Glomerular endothelial cell (primary cell): ENCODE data around the gene RNLS. TPM values are rescaled to one million over a fixed set of nuclear protein-coding genes. Genes with fewer than 3 reads are reported as not detected.
"Not testable (repeated sequence)": the region's sequence is repeated elsewhere in the genome, so short reads cannot be mapped to it uniquely, and the experiment has no call there.

ENCODE experiments used
- DNase-seq: peaks from one replicate; pipeline ENCODE4 v3.0.0-alpha.2; 2011; ENCODE audit warnings: low read depth, low spot score; ENCODE audit errors: extremely low read depth
- total RNA-seq: library from RNA; depleted of rRNA; stranded (reverse); fragments of >200 nt; gene quantifications from 2 replicates; pipeline ENCODE4 v1.2.3, GENCODE V29; 2015

The RNLS gene
- total RNA-seq, 1 donor from 2014 or later, result 1.5 TPM

DNA sequence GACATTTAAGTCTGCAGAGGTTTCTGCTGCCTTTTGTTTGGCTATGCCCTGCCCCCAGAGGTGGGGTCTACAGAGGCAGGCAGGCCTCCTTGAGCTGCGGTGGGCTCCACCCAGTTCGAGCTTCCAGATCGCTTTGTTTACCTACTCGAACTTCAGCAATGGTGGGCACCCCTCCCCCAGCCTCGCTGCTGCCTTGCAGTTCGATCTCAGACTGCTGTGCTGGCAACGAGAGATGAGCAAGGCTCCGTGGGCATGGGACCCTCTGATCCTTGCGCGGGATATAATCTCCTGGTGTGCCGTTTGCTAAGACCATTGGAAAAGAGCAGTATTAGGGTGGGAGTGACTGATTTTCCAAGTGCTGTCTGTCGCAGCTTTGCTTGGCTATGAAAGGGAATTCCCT, 227.4 kb downstream of the RNLS start:
- DNase-seq, result not testable (repeated sequence)

GRCh38 chr10:88347597-88348304, 235.4 kb downstream of the RNLS start:
- no peak for DNase-seq

DNA sequence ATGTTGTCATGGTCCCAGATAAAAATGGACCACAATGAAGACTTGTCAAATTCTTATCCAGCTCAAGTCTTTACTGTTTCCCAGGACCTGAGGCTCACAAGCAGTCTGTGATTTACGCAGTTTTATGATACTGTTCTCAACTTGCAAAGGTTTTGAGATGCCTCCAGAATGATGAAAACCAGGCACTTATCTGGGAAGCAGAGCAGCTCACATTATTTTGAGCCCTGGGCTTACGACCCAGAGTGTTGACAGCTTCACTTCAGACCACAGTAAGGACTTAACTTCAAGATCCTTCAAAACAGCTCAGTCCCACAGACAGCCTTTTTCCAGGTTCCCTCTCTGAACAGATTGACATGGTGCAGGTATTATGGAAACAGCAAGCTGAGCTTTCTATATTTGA, 236.1 kb downstream of the RNLS start:
- DNase-seq, result no peak

- no peak for DNase-seq
Measured at GRCh38 chr10:88346144-88346977, 236.8 kb downstream of the RNLS start.

DNA sequence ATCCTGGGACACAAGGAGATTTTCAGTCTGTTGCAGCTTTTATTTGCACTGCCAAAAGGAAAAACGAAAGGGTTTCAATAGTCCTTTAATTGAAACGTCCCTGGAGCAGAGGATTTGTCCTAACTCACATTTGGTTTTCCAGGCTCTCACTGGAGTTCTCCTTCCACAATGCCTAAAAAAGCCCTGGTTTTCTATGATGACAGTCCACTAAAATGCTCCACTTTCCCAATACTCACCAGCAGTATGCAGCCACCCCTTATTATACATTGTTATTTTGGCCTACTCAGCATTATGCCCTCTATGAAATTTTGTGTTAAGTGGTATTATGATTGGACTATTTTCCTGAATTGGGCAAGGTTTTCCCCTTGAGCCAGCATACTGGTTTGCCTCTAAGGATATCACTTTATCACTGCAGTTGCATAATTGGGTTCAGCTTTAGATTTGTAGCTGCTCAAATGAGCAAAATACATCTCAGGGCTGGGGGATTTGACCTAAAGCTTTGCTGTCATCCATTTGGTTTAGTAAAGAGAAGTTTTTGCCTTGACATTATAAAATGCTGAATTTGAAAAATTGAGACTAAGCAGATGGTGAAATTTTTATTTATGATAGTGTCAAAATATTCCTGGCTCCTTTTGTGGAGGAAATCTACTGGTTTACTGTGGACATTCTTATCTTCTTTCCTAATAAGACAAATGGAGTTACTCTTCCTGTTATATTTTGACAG, 239.2 kb downstream of the RNLS start:
- DNase-seq, result no peak

DNA sequence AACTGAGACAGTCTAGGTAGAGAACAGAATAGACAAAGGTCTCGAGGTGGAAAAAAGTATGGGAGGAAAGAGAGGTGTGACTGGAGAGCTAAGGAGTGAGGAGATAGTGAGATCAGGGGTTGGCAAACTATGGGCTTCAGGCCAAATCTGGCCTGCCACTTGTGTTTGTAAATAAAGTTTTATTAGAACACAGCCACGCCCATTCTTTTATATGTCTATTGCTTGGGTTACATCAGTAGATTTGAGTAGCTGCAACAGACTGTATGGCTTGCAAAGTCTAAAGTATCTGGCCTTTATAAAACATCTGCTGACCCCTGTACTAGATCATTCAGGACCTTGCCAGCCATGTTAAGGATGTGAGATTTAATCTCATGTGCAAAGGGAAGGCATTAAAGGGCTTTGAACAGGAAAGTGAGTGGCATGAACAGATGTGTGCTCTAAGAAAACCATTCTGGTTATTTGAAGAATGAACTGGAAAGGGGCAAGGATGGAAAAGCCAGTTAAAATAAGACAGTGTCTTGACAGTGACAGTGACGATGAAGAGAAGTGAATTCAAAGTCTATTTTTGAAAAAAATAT, 240.3 kb downstream of the RNLS start:
- DNase-seq, result no peak

DNA sequence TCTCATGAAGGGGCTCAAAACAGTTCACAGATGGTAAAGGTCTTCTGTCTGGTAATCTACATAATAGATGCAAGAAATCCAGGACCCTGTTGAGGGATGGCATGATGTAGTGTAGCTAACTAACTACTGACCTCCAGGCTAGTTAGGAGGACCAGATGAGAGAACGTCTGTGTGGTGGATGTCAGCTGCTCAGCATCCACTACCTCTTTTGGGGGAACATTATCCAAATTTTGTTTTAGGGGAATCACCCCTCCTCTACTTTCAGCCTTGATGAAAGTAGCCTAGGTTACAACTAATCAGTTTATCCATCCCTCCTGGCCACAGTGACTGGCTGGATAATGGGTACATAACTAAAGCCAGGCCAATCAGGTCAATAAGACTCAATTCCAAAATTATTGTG, 246.0 kb downstream of the RNLS start:
- DNase-seq, result no peak

DNA sequence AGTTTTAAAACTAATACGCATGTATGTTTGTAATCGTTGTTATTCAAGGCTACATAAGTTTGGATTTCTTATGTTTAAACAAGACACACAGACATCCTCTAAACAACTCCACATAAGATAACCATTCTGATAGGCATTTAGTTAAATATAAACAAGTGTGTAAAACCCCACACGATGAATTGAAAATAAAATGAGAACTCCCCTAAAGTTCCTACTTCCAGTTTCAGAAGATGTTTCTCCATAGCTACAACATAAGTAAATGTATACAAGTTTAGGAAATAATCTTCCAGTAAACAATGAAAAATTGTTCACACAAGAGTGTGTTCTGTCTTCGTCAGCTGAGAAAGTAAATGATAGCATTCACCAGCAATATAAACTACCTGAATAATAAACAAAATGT, 246.8 kb downstream of the RNLS start:
- no peak for DNase-seq

DNA sequence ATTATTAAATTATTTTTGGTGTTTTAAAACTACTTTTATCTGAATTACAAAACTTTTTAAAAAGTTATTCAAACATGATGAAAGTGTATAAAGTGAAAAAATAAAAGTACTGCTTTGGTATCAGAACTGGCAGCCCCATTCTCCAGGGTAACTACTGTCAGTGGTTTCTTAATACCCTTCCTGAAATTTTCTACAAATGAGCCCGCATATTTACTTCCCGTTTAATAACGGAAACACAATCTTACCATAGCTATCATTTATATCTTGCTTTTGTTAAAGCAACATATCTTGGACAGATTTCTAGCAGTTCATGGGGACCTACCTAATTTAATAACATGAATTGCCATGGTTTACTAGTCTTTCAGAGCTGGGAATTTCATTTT, 249.9 kb downstream of the RNLS start:
- DNase-seq, result no peak

DNA sequence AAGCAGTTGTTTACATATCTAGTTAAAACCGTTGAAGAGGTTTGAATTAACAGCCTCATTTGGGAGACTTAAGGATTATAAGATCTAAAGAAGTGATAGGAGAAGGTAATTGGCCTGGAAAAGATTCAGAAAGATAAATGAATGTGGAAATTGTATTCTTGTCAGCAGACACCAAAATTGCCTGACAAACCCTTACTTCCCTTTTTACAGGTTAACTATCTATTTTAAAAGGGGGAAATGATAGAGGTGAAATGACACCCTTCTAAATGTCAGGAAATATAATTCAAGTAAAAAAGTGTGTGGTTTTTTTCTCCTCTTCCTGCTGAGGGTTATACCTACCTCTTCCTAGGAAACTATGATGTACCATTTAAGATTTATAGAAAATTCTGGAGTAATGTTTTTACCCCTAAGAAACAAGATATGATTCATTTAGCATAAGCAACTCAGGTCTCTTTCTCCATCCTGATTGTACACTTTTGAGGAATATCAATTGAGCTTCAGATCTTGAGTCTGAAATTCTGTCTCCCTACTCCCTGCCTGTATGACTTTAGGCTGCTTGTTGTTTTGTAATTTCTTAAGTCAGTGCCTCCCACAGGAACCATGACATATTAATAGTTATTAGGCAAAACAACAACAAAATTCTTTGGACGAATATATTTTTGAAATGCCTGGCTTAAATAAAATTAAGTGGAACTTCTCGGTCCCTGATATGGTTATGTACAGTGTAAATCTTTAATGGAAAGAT, 250.4 kb downstream of the RNLS start:
- DNase-seq, result no peak

- no peak for DNase-seq
Measured at GRCh38 chr10:88330174-88330573, 252.9 kb downstream of the RNLS start.

DNA sequence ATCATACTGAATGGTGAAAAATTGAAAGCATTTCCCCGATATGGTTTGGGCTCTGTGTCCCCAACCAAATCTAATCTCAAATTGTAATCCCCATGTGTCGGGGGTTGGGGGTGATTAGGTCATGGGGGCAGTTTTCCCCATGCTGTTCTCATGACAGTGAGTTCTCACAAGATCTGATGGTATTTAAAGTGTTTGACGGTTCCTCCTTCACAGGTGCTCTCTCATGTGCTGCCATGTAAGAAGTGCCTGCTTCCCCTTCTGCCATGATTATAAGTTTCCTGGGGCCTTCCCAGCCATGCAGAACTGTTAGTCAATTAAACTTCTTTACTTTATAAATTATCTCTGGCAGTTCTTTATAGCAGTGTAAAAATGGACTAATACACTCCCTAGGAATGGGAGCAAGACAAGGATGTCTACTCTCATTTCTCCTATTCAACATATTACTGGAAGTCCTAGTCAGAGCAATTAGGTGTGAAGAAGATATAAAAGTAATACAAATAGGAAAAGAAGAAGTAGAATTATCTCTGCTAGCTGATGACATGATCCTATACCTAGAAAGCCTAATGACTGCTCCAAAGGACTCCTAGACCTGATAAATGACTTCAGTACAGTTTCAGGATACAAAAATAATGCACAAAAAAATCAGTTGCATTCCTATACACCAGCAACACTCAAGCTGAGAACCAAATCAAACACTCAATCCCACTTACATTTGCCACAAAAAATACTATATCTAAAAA, 260.6 kb downstream of the RNLS start:
- DNase-seq, result no peak

DNA sequence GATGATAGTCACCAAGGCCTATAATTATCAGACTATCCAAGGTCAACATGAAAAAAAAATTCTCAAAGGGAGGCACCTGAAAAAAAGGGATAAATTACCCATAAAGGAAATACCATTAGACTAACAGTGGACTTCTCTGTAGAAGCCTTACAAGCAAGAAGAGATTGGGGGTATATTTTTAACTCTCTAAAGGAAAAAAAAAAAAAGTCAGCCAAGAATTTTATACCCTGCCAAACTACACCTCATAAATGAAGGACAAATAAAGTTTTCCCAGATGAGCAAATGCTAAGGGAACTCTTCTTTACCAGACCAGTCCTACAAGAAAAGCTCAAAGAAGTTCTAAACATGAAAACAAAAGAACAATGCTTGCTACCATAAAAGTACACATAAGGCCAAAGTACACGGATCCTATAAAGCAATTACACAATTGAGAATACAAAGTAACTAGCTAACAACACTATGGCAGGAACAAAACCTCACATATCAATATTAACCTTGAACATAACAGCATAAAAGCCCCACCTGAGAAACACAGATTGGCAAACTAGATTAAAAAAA, 263.1 kb downstream of the RNLS start:
- DNase-seq, result no peak

DNA sequence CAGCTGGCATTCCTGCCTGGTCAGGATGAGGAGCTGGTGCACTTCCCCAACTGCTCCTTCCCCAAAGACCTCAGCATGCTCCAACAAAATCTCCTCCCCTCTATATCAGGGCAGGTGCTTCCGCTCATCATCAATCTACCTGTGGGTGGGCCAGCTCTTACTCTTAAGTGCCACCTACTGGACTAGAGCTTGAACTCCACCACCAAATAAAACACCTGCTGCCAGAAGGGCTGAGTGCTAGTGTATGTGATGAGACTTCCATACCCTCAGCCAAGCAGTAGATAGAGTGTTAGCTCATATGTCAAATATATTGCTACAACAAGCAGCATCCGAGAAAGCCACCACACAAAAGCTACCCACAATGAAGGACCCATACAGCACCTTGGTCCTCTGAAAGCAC, 264.3 kb downstream of the RNLS start:
- no peak for DNase-seq

DNA sequence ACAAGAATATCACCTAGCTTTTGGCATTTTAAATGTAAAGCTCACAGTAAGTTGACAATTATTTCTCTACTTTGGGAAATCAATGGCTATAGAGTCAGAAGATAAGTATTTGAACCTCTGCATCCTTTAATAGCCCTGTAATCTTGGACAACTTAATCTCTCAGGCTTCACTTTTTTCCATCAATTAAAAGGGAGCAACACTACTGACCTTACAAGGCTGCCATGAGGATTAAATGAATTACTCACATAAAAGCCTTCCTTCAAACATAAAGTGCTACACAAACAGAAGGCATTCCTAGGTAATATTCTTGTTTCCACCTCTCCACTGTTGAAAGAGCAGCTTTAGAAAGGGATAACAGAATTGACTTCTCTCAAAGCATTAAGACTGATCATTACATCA, 266.0 kb downstream of the RNLS start:
- DNase-seq, result no peak

DNA sequence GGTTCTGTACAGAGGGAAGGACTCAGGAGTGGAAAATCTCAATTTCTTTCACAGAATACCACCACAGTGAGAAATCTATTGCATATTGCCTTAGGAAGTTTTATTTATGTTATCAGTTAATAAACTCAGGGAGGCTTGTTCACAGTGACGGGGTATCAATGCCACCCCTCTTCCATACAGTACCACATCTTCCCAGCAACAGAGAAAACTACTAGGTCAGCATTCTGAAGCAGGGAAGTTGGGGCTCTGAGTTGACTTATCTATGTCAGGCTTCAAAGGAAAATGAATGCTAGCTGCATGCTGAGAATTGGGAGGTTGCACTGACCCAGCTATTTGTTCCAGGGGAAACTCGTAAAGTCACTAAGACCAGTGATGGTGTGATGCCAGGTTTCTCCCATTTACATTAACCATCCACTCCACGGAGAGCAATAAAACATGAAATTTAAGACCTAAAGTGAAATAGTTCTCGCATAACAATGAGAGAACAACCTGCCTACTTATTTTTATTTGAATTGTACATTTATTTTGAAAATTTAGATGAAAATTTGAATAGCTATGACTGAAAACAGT, 266.7 kb downstream of the RNLS start:
- no peak for DNase-seq

DNA sequence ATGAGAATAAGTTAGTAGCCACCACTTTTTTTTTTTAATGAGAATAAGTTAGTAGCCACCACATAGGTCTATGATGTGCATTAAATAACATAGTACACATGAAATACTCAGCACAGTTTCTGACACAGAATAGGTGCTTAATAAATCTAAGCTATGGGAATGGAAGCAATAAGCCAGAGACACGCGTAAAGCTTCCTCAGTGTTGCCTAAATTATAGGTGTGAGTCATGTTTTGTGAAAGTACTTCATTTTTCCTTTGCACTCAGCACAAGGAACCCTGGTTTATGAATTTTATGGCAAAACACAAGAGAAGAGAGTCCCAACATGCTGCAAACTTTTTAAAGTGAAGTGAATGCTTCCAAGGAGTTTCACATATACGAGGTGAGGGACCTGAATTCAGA, 267.4 kb downstream of the RNLS start:
- DNase-seq, result no peak

DNA sequence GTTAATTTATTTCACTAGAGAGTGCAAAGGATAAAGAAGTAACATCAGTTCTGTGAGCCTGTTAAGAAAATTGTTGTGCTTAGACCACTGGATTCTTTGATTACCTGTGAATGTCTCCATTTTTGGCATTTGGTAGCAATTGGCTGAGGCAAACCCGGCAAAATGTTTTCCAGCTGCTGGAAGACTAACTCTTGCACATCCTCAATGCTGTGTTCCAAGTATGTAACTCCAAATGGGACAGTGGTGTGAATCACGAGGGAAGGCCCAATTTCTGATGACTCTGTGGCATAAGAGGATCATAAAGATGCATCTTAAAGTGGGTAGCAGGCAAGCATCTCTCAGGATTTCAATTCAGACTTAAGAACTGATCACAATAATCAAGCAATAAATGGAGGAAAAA, 268.8 kb downstream of the RNLS start:
- DNase-seq, result no peak

DNA sequence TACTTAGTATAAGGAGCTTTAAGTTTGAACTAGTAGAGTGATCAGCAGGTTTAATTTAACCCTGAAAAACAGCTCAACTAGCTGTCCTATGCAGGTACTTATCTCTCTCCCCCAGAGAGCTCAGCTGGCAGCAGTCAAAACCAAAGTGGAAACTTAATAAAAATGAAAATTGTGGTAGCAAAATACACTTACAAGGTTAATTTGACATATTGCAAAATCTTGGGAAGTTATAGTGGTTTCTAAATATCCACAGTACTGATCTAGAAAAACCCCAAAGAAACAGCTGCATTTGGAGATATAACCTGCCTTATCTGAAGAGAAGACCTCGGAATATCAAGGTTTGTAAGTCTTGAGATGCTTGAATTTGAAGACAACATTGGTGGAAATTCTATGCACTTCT, 269.2 kb downstream of the RNLS start:
- no peak for DNase-seq
